GM12892 (cell line): ENCODE data around the gene SLC12A6.

ENCODE experiments used
- POLR2A ChIP-seq: IDR thresholded peaks from 2 replicates; pipeline ENCODE4 v1.6.1; 2011; ENCODE audit warnings: low read depth, low read length, control low read depth
- POLR2AphosphoS5 ChIP-seq: IDR thresholded peaks from 2 replicates; pipeline ENCODE4 v1.6.1; 2011; ENCODE audit warnings: low read depth, low read length, control low read depth

GRCh38 chr15:34264076-34264475 is 73.5 kb downstream of the SLC12A6 start:
- TF ChIP-seq POLR2AphosphoS5 (no peak), POLR2A (no peak)
